A673 (cell line): ENCODE data around the gene ETS2. TPM values are rescaled to one million over a fixed set of nuclear protein-coding genes. Genes with fewer than 3 reads are reported as not detected.

Experiments used
- BruUV-seq: library from RNA; stranded (reverse); fragments of 400-500 nt; replicated peaks from 2 replicates; lab custom pipeline; 2021; lab: Mats Ljungman, UMichigan
- CTCF ChIA-PET: fragments of 300-600 bp; sonication (Branson Sonifier 250); formaldehyde crosslinking; loops from one replicate; lab custom pipeline; 2022; ENCODE audit warnings: antibody characterized with exemption; lab: Charles Lee
- POLR2A ChIA-PET: fragments of 300-600 bp; sonication (Branson Sonifier 250); formaldehyde crosslinking; loops from one replicate; lab custom pipeline; 2022; ENCODE audit warnings: antibody characterized with exemption; ENCODE audit not compliant: low non-redundant PET; lab: Charles Lee
- DNase-seq: peaks from one replicate; pipeline ENCODE4 v3.0.0-alpha.2; 2015; ENCODE audit warnings: low spot score
- H3K27ac ChIP-seq: fragments of 200-600 bp; sonication (generic); 2 replicates; pipeline ENCODE4 v1.5.1; 2016; ENCODE audit warnings: mixed run types, low read depth, mild to moderate bottlenecking, mixed read lengths, antibody characterized with exemption, low read length; ENCODE audit not compliant: poor library complexity, severe bottlenecking
- H3K27me3 ChIP-seq: fragments of 200-600 bp; sonication (generic); replicated peaks from 2 replicates; pipeline ENCODE4 v1.6.1; 2017; ENCODE audit warnings: mixed run types, low read depth, mild to moderate bottlenecking, mixed read lengths, antibody characterized with exemption, low read length; ENCODE audit not compliant: insufficient read depth, poor library complexity
- H3K36me3 ChIP-seq: fragments of 200-600 bp; sonication (generic); 2 replicates; pipeline ENCODE4 v1.6.1; 2016; ENCODE audit warnings: mixed run types, mild to moderate bottlenecking, mixed read lengths, antibody characterized with exemption, low read length; ENCODE audit not compliant: insufficient read depth, poor library complexity, severe bottlenecking
- H3K4me1 ChIP-seq: fragments of 200-600 bp; sonication (generic); 2 replicates; pipeline ENCODE4 v1.6.1; 2017; ENCODE audit warnings: mixed run types, mild to moderate bottlenecking, mixed read lengths, antibody characterized with exemption, low read length; ENCODE audit not compliant: insufficient read depth, poor library complexity, severe bottlenecking
- H3K4me3 ChIP-seq: fragments of 200-600 bp; sonication (generic); 2 replicates; pipeline ENCODE4 v1.5.1; 2016; ENCODE audit warnings: low read depth, mixed run types, mild to moderate bottlenecking, mixed read lengths, low read length; ENCODE audit not compliant: poor library complexity, severe bottlenecking
- H3K9me3 ChIP-seq: fragments of 200-600 bp; sonication (generic); 2 replicates; pipeline ENCODE4 v1.6.1; 2016; ENCODE audit warnings: mixed run types, low read depth, mild to moderate bottlenecking, mixed read lengths, antibody characterized with exemption, low read length; ENCODE audit not compliant: poor library complexity, severe bottlenecking
- EZH2 ChIP-seq: fragments of 200-600 bp; sonication (generic); IDR thresholded peaks from 2 replicates; pipeline ENCODE4 v1.6.1; 2017; ENCODE audit warnings: borderline replicate concordance, low read depth, mild to moderate bottlenecking, mixed read lengths, antibody characterized with exemption, low read length; ENCODE audit not compliant: poor library complexity, severe bottlenecking
- intact Hi-C: fragments of 100-400 bp; cut with micrococcal nuclease; formaldehyde crosslinking; loops from one replicate; pipeline ENCODE4 v1.10.0; 2022; ENCODE audit not compliant: unreplicated experiment
- total RNA-seq: library from RNA; stranded (reverse); gene quantifications from 2 replicates; pipeline ENCODE4 v1.2.3, GENCODE V29; 2021
- TF ChIP-seq, protein P1 (sequence below): fragments of 300-800, 200-600 bp; sonication (generic); conservative IDR thresholded peaks from 2 replicates; pipeline ENCODE4 v1.5.1; 2017; ENCODE audit warnings: low read depth, mild to moderate bottlenecking, antibody characterized with exemption, low read length, moderate library complexity, mixed read lengths

The ETS2 gene
- total RNA-seq, 1 experiment from 2014 or later: 45.6 TPM

DNA sequence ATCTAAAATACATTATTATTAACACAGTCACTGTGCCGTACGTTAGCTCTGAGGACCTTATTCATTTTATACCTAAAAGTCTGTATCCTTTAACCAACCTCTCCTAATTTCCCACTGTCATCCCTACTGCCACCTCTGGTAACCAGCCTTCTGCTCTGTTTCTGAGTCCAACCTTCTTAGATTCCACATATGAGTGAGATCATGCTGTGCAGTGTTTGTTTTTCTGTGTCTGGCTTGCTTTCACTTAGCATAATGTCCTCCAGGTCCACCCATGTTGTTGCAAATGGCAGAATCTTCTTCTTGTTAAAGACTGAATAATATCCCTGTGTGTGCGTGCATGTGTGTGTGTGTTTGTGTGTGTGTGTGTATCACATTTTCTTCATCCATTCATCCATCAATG lies 64.2 kb downstream of the ETS2 start:
- ChIA-PET CTCF (no interaction called here), POLR2A (no interaction called here)
- no peak for TF ChIP-seq EZH2
- TF ChIP-seq, protein P1, sequence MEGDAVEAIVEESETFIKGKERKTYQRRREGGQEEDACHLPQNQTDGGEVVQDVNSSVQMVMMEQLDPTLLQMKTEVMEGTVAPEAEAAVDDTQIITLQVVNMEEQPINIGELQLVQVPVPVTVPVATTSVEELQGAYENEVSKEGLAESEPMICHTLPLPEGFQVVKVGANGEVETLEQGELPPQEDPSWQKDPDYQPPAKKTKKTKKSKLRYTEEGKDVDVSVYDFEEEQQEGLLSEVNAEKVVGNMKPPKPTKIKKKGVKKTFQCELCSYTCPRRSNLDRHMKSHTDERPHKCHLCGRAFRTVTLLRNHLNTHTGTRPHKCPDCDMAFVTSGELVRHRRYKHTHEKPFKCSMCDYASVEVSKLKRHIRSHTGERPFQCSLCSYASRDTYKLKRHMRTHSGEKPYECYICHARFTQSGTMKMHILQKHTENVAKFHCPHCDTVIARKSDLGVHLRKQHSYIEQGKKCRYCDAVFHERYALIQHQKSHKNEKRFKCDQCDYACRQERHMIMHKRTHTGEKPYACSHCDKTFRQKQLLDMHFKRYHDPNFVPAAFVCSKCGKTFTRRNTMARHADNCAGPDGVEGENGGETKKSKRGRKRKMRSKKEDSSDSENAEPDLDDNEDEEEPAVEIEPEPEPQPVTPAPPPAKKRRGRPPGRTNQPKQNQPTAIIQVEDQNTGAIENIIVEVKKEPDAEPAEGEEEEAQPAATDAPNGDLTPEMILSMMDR: 0 out of 2 replicates have a peak, but pooled peaks have one; percentile 11
- Histone ChIP-seq H3K9me3 (no peaks in the 10 kb centered on the region), H3K4me3 (no peak overlapping the region), H3K4me1 (no peaks in the 10 kb centered on the region), H3K27me3 (no peaks in the 10 kb centered on the region), H3K36me3 (no peaks in the 10 kb centered on the region), H3K27ac (no peak overlapping the region)
- no TSS peak for BruUV-seq
- no peak for DNase-seq
- intact Hi-C loops: no loop called here
